Sigmoid colon (tissue), 7 donors: Measurements from ENCODE around the gene MAPK8IP3. TPM values are rescaled to one million over a fixed set of nuclear protein-coding genes. Genes with fewer than 3 reads are reported as not detected.

ENCODE experiments used
- DNase-seq: peaks from one replicate; pipeline ENCODE4 v3.0.0-alpha.2; 2019
- H3K27ac ChIP-seq, 4 donors: fragments of 200-600 bp; sonication (generic); one replicate each; pipeline ENCODE4 v1.5.1; 2016 to 2019; ENCODE audit warnings: mild to moderate bottlenecking in 1 of 4
- H3K27me3 ChIP-seq, 3 donors: fragments of 200-600 bp; sonication (generic); one replicate each; pipeline ENCODE4 v1.5.1; 2019; ENCODE audit warnings: mild to moderate bottlenecking in 1 of 3
- H3K36me3 ChIP-seq, 4 donors: fragments of 200-600 bp; sonication (generic); one replicate each; pipeline ENCODE4 v1.5.1; 2016 to 2019
- H3K4me1 ChIP-seq, 4 donors: fragments of 200-600 bp; sonication (generic); one replicate each; pipeline ENCODE4 v1.5.1; 2017 to 2019
- H3K4me3 ChIP-seq, 4 donors: fragments of 200-600 bp; sonication (generic); one replicate each; pipeline ENCODE4 v1.5.1; 2017 to 2019; ENCODE audit warnings: mild to moderate bottlenecking in 2 of 4, moderate library complexity in 1 of 4
- H3K9me3 ChIP-seq, 4 donors: fragments of 200-600 bp in 3 of 4; sonication (generic) in 3 of 4; one replicate each; pipeline versions ENCODE4 v1.5.1 to v1.6.1; 2013 to 2019
- EP300 ChIP-seq, 4 donors: sonication (generic); formaldehyde crosslinking; IDR thresholded peaks; one replicate each; pipeline ENCODE4 v1.6.1; 2017; ENCODE audit warnings: antibody characterized with exemption in 4 of 4
- POLR2A ChIP-seq, 2 donors: fragments of 450-650 bp; IDR thresholded peaks; one replicate each; pipeline ENCODE4 v1.6.1; 2016; ENCODE audit warnings: antibody characterized with exemption in 2 of 2, mild to moderate bottlenecking in 2 of 2, moderate library complexity in 2 of 2
- POLR2AphosphoS5 ChIP-seq, 4 donors: sonication (generic); formaldehyde crosslinking; IDR thresholded peaks; one replicate each; pipeline ENCODE4 v1.6.1; 2017; ENCODE audit warnings: antibody characterized with exemption in 4 of 4
- WGBS, 2 donors: extraction: QIAGEN DNeasy Blood & Tissue Kit; methylation state at CpG; one replicate each; pipeline ENCODE4 v1.1.7; 2013; 5-methylcytosine and 5-hydroxymethylcytosine counted together
- intact Hi-C: fragments of 100-400 bp; cut with DNase I; formaldehyde crosslinking; loops from one replicate; pipeline ENCODE4 v1.15.1; 2023
- polyA plus RNA-seq, 3 donors: library from polyadenylated mRNA; stranded (reverse); fragments of 200-250 nt; gene quantifications; one replicate each; pipeline ENCODE4 v1.2.3, GENCODE V29; 2013
- total RNA-seq, 4 donors: library from RNA; depleted of rRNA; stranded (reverse); fragments of >200 nt; gene quantifications; one replicate each; pipeline ENCODE4 v1.1.0, GENCODE V29; 2016
- TF ChIP-seq, protein P1 (sequence below), 4 experiments: fragments of 450-650 bp in 3 of 4; fragments of 200-600 bp in 1 of 4; IDR thresholded peaks; one replicate each; pipeline ENCODE4 v1.5.1; 2016 to 2019; ENCODE audit warnings: antibody characterized with exemption in 4 of 4, mild to moderate bottlenecking in 3 of 4, moderate library complexity in 2 of 4
- donor health status: healthy with polysubstance abuse.
- donor health status: Bipolar disorder and iron deficiency.
- donor health status: healthy.

MAPK8IP3 gene
- total and polyA plus RNA-seq, 7 donors: 3.6 to 80.9 (median 22.4) TPM

GRCh38 chr16:1661826-1662225 is 44.2 kb upstream of the MAPK8IP3 start:
- Histone ChIP-seq H3K27ac (no peak overlapping the region), H3K27me3 (no peaks in the 10 kb centered on the region), H3K4me1 (no peaks in the 10 kb centered on the region), H3K36me3 (peaks cover 50 to 97% (median 72%) of the 10 kb centered on the region in 4 donors), H3K9me3 (no peaks in the 10 kb centered on the region), H3K4me3 (no peak overlapping the region)
- intact Hi-C loops: no loop called here
- 90 to 96% methylated on average over 2 of the region's 2 CpGs for WGBS, 2 donors
- TF ChIP-seq EP300 (IDR thresholded peaks at IDR 0.05) (no peak), POLR2A (IDR thresholded peaks at IDR 0.05) (no peak), POLR2AphosphoS5 (IDR thresholded peaks at IDR 0.05) (no peak)
- TF ChIP-seq, protein P1, sequence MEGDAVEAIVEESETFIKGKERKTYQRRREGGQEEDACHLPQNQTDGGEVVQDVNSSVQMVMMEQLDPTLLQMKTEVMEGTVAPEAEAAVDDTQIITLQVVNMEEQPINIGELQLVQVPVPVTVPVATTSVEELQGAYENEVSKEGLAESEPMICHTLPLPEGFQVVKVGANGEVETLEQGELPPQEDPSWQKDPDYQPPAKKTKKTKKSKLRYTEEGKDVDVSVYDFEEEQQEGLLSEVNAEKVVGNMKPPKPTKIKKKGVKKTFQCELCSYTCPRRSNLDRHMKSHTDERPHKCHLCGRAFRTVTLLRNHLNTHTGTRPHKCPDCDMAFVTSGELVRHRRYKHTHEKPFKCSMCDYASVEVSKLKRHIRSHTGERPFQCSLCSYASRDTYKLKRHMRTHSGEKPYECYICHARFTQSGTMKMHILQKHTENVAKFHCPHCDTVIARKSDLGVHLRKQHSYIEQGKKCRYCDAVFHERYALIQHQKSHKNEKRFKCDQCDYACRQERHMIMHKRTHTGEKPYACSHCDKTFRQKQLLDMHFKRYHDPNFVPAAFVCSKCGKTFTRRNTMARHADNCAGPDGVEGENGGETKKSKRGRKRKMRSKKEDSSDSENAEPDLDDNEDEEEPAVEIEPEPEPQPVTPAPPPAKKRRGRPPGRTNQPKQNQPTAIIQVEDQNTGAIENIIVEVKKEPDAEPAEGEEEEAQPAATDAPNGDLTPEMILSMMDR (IDR thresholded peaks at IDR 0.05): no peak
- DNase-seq: no peak

- no peaks in the 10 kb centered on the region for H3K9me3 ChIP-seq
- intact Hi-C loops: no loop called here
- peaks cover 49 to 97% (median 72%) of the 10 kb centered on the region in 4 donors for H3K36me3 ChIP-seq
- H3K4me1 ChIP-seq: no peaks in the 10 kb centered on the region
- H3K4me3 ChIP-seq: no peak overlapping the region
- DNase-seq: no peak
- WGBS, 2 donors: 96 to 97% methylated on average over 20 of the region's 20 CpGs
- no peaks in the 10 kb centered on the region for H3K27me3 ChIP-seq
- no peak for TF ChIP-seq EP300 (IDR thresholded peaks at IDR 0.05)
- H3K27ac ChIP-seq: no peak overlapping the region
Measured at GRCh38 chr16:1662543-1662942, 43.5 kb upstream of the MAPK8IP3 start.

DNA sequence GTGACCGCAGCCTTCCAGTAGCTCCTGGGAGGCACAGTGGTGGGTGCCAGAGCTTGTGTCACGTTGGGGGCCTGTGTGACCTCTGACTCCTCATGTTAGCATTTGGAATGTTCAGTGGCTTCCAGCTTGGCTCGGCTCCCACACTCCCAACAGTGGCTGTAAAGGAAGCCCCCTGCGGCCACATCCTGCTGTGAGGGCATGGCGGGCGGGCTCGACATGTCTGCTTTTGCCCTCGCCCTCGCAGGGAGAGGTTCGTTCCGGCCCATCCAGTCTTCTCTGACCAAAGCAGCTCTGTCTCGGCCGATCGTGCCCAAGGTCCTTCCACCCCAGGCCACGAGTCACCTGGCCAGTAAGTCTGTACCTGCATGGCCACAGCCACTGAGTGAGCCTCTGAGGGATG is 40.2 kb upstream of the MAPK8IP3 start:
- no peaks in the 10 kb centered on the region for H3K4me1 ChIP-seq
- intact Hi-C loops: no loop called here
- TF ChIP-seq POLR2AphosphoS5 (IDR thresholded peaks at IDR 0.05) (no peak), POLR2A (IDR thresholded peaks at IDR 0.05) (no peak)
- TF ChIP-seq, protein P1 (IDR thresholded peaks at IDR 0.05): no peak

DNA sequence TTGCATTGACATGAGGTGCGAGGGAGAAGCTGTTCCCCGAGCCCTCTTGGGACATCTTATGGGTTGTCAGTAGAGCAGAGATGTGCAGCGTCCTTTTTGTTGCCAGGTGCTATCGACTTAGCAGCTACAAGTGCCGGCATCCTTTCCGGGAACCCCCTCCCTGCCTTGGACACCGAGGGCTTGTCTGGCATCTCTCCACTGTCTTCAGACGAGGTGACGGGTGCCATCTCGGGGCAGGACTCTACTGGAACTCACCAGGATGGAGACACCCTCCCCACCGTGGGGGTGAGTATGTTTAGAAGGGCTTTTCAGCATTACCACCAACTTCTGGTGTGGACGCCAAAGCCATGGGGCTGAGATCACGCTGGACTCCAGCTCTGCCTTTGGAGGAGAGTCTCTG is 39.7 kb upstream of the MAPK8IP3 start:
- no peaks in the 10 kb centered on the region for H3K4me1 ChIP-seq
- H3K4me3 ChIP-seq: no peak overlapping the region
- no peaks in the 10 kb centered on the region for H3K27me3 ChIP-seq
- no peak for TF ChIP-seq EP300 (IDR thresholded peaks at IDR 0.05)
- TF ChIP-seq, protein P1 (IDR thresholded peaks at IDR 0.05): no peak
- no peak for TF ChIP-seq POLR2AphosphoS5 (IDR thresholded peaks at IDR 0.05)
- no peak for TF ChIP-seq POLR2A (IDR thresholded peaks at IDR 0.05)
- no peaks in the 10 kb centered on the region for H3K9me3 ChIP-seq
- H3K36me3 ChIP-seq: peaks cover 60 to 99% (median 88%) of the 10 kb centered on the region in 4 donors
- WGBS, 2 donors: 94 to 96% methylated on average over 13 of the region's 13 CpGs
- no peak for DNase-seq
- no peak overlapping the region for H3K27ac ChIP-seq
- intact Hi-C loops: no loop called here

More for the DNA sequence above, 40.2 kb upstream of the MAPK8IP3 start:
- H3K36me3 ChIP-seq: peaks cover 55 to 97% (median 84%) of the 10 kb centered on the region in 4 donors
- DNase-seq: no peak
- 96% methylated on average over 15 of the region's 15 CpGs for WGBS, 2 donors
- no peak overlapping the region for H3K4me3 ChIP-seq
- no peaks in the 10 kb centered on the region for H3K9me3 ChIP-seq
- no peaks in the 10 kb centered on the region for H3K27me3 ChIP-seq
- no peak overlapping the region for H3K27ac ChIP-seq

- Histone ChIP-seq H3K4me1 (no peaks in the 10 kb centered on the region), H3K4me3 (no peak overlapping the region), H3K36me3 (peaks cover 64 to 100% (median 93%) of the 10 kb centered on the region in 4 donors), H3K27me3 (no peaks in the 10 kb centered on the region), H3K27ac (no peak overlapping the region), H3K9me3 (no peaks in the 10 kb centered on the region)
- WGBS, 2 donors: 93 to 97% methylated on average over 8 of the region's 8 CpGs
- TF ChIP-seq POLR2AphosphoS5 (IDR thresholded peaks at IDR 0.05): no peak
- TF ChIP-seq, protein P1 (IDR thresholded peaks at IDR 0.05): no peak
- no peak for TF ChIP-seq POLR2A (IDR thresholded peaks at IDR 0.05)
- TF ChIP-seq EP300 (IDR thresholded peaks at IDR 0.05): no peak
- DNase-seq: no peak
- intact Hi-C loops: no loop called here
Measured at GRCh38 chr16:1667271-1667670, 38.7 kb upstream of the MAPK8IP3 start.
